Measurements from ENCODE around the gene LGALS9C.
A peak's percentile ranks its signal among the peaks of the same experiment; 100 is the strongest.
"Not testable (repeated sequence)": the region's sequence is repeated elsewhere in the genome, so short reads cannot be mapped to it uniquely, and the experiment has no call there.

The LGALS9C gene

DNA sequence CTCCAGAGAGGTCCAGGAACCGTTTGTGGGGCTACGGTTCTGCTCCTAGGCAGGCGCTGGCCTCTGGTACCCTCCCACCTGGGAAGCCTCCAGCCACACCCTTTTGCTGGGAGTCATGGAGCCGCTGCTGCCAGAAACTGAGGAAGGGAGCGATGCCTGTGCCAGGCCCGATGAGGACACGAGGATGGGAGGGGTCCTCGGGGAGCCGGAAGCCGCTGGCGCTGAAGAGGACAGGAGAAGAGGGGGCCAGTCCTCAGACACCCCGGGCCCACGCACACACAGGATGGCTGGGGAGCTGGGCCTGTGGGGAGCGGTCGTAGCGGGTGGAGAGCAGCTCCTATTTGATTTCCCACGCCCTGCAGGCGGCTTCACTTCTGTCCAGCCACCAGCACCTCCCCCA is 24.2 kb downstream of the LGALS9C start:
- not testable (repeated sequence) for H3K27ac ChIP-seq (ENCODE audit: poor library complexity, severe bottlenecking); H3K36me3 ChIP-seq (ENCODE audit: low read depth); H3K9me3 ChIP-seq (ENCODE audit: severe bottlenecking); H3K27me3 ChIP-seq (ENCODE audit: insufficient read depth, poor library complexity, severe bottlenecking); ATAC-seq (ENCODE audit: low read depth); DNase-seq (ENCODE audit: low spot score); H3K4me3 ChIP-seq (ENCODE audit: severe bottlenecking); H3K4me1 ChIP-seq (ENCODE audit: insufficient read depth, poor library complexity, severe bottlenecking)

DNA sequence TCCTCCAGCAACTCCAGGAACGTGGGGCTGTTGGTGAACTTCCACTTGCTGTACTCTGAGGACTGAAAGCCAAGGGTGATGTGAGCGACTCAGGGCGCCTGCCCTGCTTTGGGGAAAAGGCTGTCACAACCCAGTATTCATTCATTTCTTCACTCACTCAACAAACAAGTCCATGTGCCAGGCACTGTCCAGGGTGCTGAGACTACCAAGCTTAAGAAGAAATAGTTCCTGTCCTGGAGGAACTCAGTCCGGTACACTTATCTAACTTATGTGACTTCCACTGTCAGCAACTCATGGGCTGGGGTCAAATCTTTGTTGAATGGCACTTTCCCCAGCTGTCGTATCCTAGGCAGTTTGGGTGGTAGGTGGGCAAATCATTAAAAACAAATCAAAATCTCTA is 26.6 kb downstream of the LGALS9C start:
- H3K4me1 ChIP-seq (ENCODE audit: insufficient read depth, poor library complexity, severe bottlenecking); H3K9me3 ChIP-seq (ENCODE audit: severe bottlenecking); DNase-seq (ENCODE audit: low spot score); H3K27me3 ChIP-seq (ENCODE audit: insufficient read depth, poor library complexity, severe bottlenecking); H3K4me3 ChIP-seq (ENCODE audit: severe bottlenecking); H3K36me3 ChIP-seq (ENCODE audit: low read depth); ATAC-seq (ENCODE audit: low read depth); H3K27ac ChIP-seq (ENCODE audit: poor library complexity, severe bottlenecking): not testable (repeated sequence)

DNA sequence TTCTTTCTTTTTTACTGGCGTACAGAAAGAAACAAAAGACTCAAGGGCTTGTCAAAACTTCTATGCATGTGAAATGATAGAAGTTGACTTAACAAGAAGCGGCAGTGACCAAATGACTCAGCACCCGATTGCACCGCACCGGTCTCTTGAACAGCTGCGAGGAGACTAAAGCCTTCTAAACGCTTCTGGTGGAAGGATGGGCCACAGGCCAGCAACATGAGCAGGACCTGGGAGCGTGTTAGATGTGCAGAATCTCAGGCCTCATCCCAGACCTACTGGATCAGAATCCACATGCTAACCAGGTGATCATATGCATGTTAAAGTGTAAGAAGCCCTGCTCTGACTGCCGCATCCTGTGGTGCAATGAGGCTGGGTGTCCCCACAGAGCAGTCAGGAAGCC is 31.1 kb downstream of the LGALS9C start:
- not testable (repeated sequence) for H3K27me3 ChIP-seq (ENCODE audit: insufficient read depth, poor library complexity, severe bottlenecking); ATAC-seq (ENCODE audit: low read depth); DNase-seq (ENCODE audit: low spot score); H3K4me1 ChIP-seq (ENCODE audit: insufficient read depth, poor library complexity, severe bottlenecking); H3K36me3 ChIP-seq (ENCODE audit: low read depth); H3K9me3 ChIP-seq (ENCODE audit: severe bottlenecking); H3K4me3 ChIP-seq (ENCODE audit: severe bottlenecking); H3K27ac ChIP-seq (ENCODE audit: poor library complexity, severe bottlenecking)

DNA sequence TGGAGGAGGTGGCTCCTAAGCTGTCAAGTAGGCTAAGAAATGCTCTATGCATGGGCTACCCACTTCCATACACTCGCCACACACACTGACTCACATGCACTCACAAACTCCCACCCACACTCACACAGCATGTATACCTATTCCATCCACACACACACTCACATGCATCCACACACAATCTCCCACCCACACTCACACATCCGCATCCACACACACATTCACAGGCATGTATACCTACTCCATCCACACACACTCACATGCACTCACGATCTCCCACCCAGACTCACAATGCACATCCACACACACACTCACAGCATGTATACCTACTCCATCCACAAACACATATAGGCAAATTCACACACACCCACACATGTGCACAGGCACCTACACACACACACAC is 32.1 kb downstream of the LGALS9C start:
- not testable (repeated sequence) for H3K9me3 ChIP-seq (ENCODE audit: severe bottlenecking); H3K36me3 ChIP-seq (ENCODE audit: low read depth); DNase-seq (ENCODE audit: low spot score); H3K27ac ChIP-seq (ENCODE audit: poor library complexity, severe bottlenecking); H3K4me1 ChIP-seq (ENCODE audit: insufficient read depth, poor library complexity, severe bottlenecking); H3K4me3 ChIP-seq (ENCODE audit: severe bottlenecking); ATAC-seq (ENCODE audit: low read depth); H3K27me3 ChIP-seq (ENCODE audit: insufficient read depth, poor library complexity, severe bottlenecking)

DNA sequence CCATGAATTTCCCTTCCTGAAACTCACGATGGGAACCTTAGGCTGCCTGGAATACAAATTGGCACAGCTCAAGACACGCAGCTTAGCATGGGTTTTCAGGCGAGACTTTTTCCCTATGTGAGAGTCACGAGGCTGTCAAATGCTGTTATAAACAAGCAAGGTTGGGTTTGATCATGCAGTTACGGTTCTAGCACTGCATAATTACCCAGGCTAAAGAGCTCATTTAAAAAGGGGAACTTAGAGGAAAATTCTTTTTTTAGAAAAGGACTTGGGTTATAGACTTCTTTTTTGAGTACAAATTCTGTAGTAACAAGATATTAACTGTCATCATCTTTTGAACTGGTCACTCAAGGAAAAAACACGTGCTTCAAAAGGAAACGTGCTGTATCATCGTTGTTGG is 44.5 kb downstream of the LGALS9C start:
- H3K36me3 ChIP-seq (ENCODE audit: low read depth); H3K27ac ChIP-seq (ENCODE audit: poor library complexity, severe bottlenecking); H3K27me3 ChIP-seq (ENCODE audit: insufficient read depth, poor library complexity, severe bottlenecking); H3K9me3 ChIP-seq (ENCODE audit: severe bottlenecking); ATAC-seq (ENCODE audit: low read depth); DNase-seq (ENCODE audit: low spot score); H3K4me1 ChIP-seq (ENCODE audit: insufficient read depth, poor library complexity, severe bottlenecking); H3K4me3 ChIP-seq (ENCODE audit: severe bottlenecking): not testable (repeated sequence)

DNA sequence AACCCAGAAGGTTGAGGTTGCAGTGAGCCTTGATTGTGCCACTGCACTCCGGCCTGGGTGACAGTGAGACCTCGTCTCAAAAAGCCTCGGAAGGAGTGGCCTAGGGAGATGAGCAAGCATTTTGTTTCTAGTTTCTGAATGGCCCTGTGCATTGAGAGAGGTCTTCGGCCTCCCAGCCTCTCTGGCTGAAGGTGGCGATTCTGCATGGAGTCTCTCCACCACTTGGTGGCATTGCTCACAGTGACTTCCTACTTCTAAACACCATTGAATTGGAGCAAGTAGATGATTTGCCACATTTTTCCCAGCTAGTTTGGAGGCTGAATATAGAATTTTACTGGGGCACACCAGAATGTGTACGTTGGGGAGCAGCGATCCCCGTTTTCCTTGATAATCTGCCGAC is 48.4 kb downstream of the LGALS9C start:
- H3K36me3 ChIP-seq (ENCODE audit: low read depth); H3K27me3 ChIP-seq (ENCODE audit: insufficient read depth, poor library complexity, severe bottlenecking); H3K4me3 ChIP-seq (ENCODE audit: severe bottlenecking); H3K4me1 ChIP-seq (ENCODE audit: insufficient read depth, poor library complexity, severe bottlenecking); H3K27ac ChIP-seq (ENCODE audit: poor library complexity, severe bottlenecking); DNase-seq (ENCODE audit: low spot score); H3K9me3 ChIP-seq (ENCODE audit: severe bottlenecking): not testable (repeated sequence)
- ATAC-seq (ENCODE audit: low read depth) = 0 out of 3 replicates have a peak, but pooled peaks have one; percentile 27

DNA sequence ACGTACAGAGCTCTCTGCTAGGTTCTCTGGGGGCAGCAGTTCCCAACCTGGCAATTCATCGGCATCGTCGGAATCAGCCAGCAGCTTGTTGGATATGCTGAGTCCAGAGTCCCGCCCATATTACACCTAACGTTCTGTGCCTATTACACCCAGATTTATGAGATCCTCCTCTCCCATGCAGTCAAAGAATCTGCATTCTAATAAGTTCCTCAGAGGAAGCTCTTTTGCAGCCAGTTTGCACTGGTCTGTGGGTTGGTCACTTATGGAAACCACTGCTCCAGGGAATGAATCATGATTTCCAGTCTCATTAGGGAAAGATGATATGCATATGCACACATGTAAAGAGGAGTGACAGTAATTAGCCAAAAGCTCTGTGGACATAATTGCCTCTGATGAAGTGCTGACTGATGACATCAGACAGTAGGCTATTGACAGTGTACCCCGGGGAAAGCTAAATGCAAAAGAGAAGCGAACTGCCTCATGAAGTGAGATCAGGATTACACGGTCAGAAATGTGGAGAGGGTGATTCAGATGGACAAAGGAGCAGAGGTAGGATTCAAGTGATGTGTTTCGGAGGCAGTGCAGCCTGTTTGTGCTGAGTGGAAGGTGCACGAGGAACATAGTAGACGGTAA is 49.7 kb downstream of the LGALS9C start:
- DNase-seq (ENCODE audit: low spot score); ATAC-seq (ENCODE audit: low read depth): not testable (repeated sequence)

DNA sequence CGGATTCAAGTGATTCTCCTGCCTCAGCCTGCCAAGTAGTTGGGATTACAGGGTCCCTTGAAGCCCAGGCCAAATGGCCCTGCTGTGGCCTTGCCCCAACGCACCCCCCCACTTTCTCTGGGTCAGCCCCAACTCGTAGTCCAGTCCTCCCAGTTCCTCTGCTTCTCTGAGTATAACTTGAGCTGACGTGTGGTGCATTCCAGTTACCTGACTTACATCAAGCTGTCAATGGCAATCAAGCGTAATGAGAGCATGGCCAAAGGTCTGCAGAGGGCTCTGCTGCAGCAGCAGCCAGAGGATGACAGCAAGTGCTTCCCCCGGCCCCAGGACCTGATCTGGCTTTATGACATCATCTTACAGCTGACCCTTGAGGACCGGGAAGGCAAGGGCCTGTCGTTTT is 50.8 kb downstream of the LGALS9C start:
- H3K36me3 ChIP-seq (ENCODE audit: low read depth); H3K4me3 ChIP-seq (ENCODE audit: severe bottlenecking); H3K4me1 ChIP-seq (ENCODE audit: insufficient read depth, poor library complexity, severe bottlenecking); DNase-seq (ENCODE audit: low spot score); H3K9me3 ChIP-seq (ENCODE audit: severe bottlenecking); H3K27me3 ChIP-seq (ENCODE audit: insufficient read depth, poor library complexity, severe bottlenecking); ATAC-seq (ENCODE audit: low read depth); H3K27ac ChIP-seq (ENCODE audit: poor library complexity, severe bottlenecking): not testable (repeated sequence)

More for the DNA sequence above, 49.7 kb downstream of the LGALS9C start:
- not testable (repeated sequence) for H3K4me3 ChIP-seq (ENCODE audit: severe bottlenecking); H3K4me1 ChIP-seq (ENCODE audit: insufficient read depth, poor library complexity, severe bottlenecking); H3K36me3 ChIP-seq (ENCODE audit: low read depth); H3K27me3 ChIP-seq (ENCODE audit: insufficient read depth, poor library complexity, severe bottlenecking); H3K9me3 ChIP-seq (ENCODE audit: severe bottlenecking); H3K27ac ChIP-seq (ENCODE audit: poor library complexity, severe bottlenecking)

DNA sequence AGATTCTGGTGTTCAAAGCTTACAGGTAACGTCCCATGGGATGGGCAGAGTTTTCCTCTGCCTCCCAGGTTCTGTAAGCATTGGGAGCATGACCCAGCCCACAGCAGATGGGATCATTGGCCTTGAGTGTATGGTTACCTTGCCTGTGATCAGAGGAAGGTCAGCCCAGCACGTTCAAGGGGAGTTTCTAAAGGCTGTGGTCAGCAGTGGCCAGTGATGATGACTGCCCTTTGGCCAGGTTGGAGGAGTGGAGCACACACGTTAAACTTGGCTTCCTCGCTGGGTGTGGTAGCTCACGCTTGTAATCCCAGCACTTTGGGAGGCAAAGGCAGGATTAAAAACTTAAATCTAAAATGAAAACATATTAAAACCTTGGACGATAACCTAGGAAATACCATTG is 51.8 kb downstream of the LGALS9C start:
- DNase-seq (ENCODE audit: low spot score); H3K4me3 ChIP-seq (ENCODE audit: severe bottlenecking); ATAC-seq (ENCODE audit: low read depth); H3K27ac ChIP-seq (ENCODE audit: poor library complexity, severe bottlenecking); H3K9me3 ChIP-seq (ENCODE audit: severe bottlenecking); H3K36me3 ChIP-seq (ENCODE audit: low read depth); H3K27me3 ChIP-seq (ENCODE audit: insufficient read depth, poor library complexity, severe bottlenecking); H3K4me1 ChIP-seq (ENCODE audit: insufficient read depth, poor library complexity, severe bottlenecking): not testable (repeated sequence)

DNA sequence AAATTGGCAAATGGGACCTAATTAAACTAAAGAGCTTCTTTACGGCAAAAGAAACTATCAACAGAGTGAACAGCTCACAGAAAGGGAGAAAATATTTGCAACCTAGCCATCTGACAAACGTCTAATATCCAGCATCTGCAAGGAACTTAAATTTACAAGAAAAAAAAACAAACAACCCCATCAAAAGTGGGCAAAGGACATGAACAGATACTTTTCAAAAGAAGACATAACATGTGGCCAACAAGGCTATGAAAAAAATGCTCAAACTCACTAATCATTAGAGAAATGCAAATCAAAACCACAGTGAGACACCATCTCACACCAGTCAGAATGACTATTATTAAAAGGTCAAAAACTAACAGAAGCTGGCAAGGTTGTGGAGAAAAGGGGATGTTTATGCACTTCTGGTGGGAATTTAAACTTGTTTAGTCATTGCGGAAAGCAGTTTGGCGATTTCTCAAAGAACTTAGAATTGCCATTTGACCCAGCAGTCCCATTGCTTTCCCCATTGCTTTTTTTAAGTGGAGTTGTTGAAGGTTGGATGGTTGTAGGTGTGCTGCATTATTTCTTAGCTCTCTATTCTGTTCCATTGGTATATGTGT is 52.4 kb downstream of the LGALS9C start:
- ATAC-seq (ENCODE audit: low read depth); H3K9me3 ChIP-seq (ENCODE audit: severe bottlenecking); H3K27me3 ChIP-seq (ENCODE audit: insufficient read depth, poor library complexity, severe bottlenecking); DNase-seq (ENCODE audit: low spot score); H3K36me3 ChIP-seq (ENCODE audit: low read depth); H3K27ac ChIP-seq (ENCODE audit: poor library complexity, severe bottlenecking); H3K4me1 ChIP-seq (ENCODE audit: insufficient read depth, poor library complexity, severe bottlenecking); H3K4me3 ChIP-seq (ENCODE audit: severe bottlenecking): not testable (repeated sequence)

DNA sequence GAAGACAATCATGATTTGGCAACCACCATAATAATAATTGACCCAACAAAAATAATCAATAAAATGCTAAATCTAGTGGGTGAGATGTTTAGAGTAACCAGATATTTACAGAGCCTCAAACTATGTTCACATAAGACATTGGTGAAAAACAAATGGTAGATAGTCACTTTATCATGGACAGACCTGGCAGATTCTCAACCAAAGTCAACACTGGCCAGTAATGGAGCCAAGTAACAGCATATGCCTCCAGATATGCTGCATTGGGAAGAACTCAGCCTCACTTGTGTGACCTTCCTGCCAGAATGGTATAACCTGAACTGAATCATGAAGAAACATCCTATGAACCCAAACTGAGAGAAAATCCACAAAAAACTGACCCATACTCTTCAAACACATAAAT is 53.8 kb downstream of the LGALS9C start:
- not testable (repeated sequence) for H3K4me1 ChIP-seq (ENCODE audit: insufficient read depth, poor library complexity, severe bottlenecking); H3K27me3 ChIP-seq (ENCODE audit: insufficient read depth, poor library complexity, severe bottlenecking); DNase-seq (ENCODE audit: low spot score); H3K27ac ChIP-seq (ENCODE audit: poor library complexity, severe bottlenecking); H3K36me3 ChIP-seq (ENCODE audit: low read depth); H3K9me3 ChIP-seq (ENCODE audit: severe bottlenecking); ATAC-seq (ENCODE audit: low read depth); H3K4me3 ChIP-seq (ENCODE audit: severe bottlenecking)

DNA sequence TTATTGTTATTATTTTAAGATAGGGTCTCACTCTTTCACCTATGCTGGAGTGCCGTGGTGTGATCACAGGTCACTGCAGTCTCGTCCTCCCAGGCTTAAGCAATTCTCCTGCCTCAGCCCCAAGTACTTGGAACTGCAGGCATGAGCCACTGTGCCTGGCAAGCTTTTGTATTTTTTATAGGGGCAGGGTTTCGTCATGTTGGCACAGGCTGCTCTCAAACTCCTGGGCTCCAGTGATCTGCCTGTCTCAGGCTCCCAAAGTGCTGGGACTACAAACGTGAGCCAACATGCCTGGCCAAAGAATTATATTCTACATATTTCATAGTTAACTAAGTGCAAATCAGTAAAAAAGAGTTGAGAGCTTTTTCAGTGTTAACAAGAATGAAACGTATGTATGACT is 65.6 kb downstream of the LGALS9C start:
- not testable (repeated sequence) for H3K9me3 ChIP-seq (ENCODE audit: severe bottlenecking); H3K4me3 ChIP-seq (ENCODE audit: severe bottlenecking); H3K27me3 ChIP-seq (ENCODE audit: insufficient read depth, poor library complexity, severe bottlenecking); H3K36me3 ChIP-seq (ENCODE audit: low read depth); DNase-seq (ENCODE audit: low spot score); H3K27ac ChIP-seq (ENCODE audit: poor library complexity, severe bottlenecking); H3K4me1 ChIP-seq (ENCODE audit: insufficient read depth, poor library complexity, severe bottlenecking)
- ATAC-seq (ENCODE audit: low read depth) = peak; percentile 94
